Fibroblast of lung (primary cell): ENCODE measurements around the gene SLAMF1. TPM values are rescaled to one million over a fixed set of nuclear protein-coding genes. Genes with fewer than 3 reads are reported as not detected.

ENCODE experiments used
- DNase-seq, 2 donors: peaks; one replicate each; pipeline versions ENCODE4 v3.0.0 to v3.0.0-alpha.2; 2010; ENCODE audit warnings: low read depth in 2 of 2
- H2AFZ ChIP-seq: 2 replicates; pipeline ENCODE4 v1.5.1; 2012; ENCODE audit warnings: low read length, control low read depth, inconsistent platforms
- H3K27ac ChIP-seq: 2 replicates; pipeline ENCODE4 v1.5.1; 2011; ENCODE audit warnings: low read length, control low read depth; ENCODE audit not compliant: insufficient read depth
- H3K27me3 ChIP-seq: 2 replicates; pipeline ENCODE4 v1.5.1; 2011; ENCODE audit warnings: mild to moderate bottlenecking, low read length; ENCODE audit not compliant: control insufficient read depth, insufficient read depth
- H3K36me3 ChIP-seq: 2 replicates; pipeline ENCODE4 v1.5.1; 2011; ENCODE audit warnings: low read length; ENCODE audit not compliant: control insufficient read depth, insufficient read depth
- H3K4me1 ChIP-seq: 2 replicates; pipeline ENCODE4 v1.5.1; 2011; ENCODE audit warnings: low read length; ENCODE audit not compliant: control insufficient read depth, insufficient read depth; ENCODE audit errors: extremely low read depth
- H3K4me2 ChIP-seq: 2 replicates; pipeline ENCODE4 v1.5.1; 2011; ENCODE audit warnings: low read length, control low read depth; ENCODE audit not compliant: insufficient read depth; ENCODE audit errors: extremely low read depth
- H3K4me3 ChIP-seq, 4 experiments: fragments of 200-600 bp in 1 of 4; sonication (generic) in 1 of 4; replicated peaks in 1 of 4; 2 replicates each; pipeline ENCODE4 v1.5.1; 2011 to 2016; ENCODE audit warnings: low read length in 4 of 4, low read depth in 3 of 4, mild to moderate bottlenecking in 3 of 4, control low read depth in 2 of 4, inconsistent platforms in 1 of 4, mixed read lengths in 1 of 4; ENCODE audit not compliant: insufficient read depth in 1 of 4; ENCODE audit errors: control extremely low read depth in 1 of 4
- H3K79me2 ChIP-seq: 2 replicates; pipeline ENCODE4 v1.5.1; 2012; ENCODE audit warnings: mild to moderate bottlenecking, low read length, inconsistent platforms; ENCODE audit not compliant: control insufficient read depth, insufficient read depth
- H3K9ac ChIP-seq: 2 replicates; pipeline ENCODE4 v1.5.1; 2011; ENCODE audit warnings: mild to moderate bottlenecking, low read length, control low read depth; ENCODE audit not compliant: insufficient read depth
- H3K9me3 ChIP-seq: 2 replicates; pipeline ENCODE4 v1.5.1; 2012; ENCODE audit warnings: low read depth, low read length; ENCODE audit not compliant: control insufficient read depth, insufficient read depth
- H4K20me1 ChIP-seq: 2 replicates; pipeline ENCODE4 v1.5.1; 2011; ENCODE audit warnings: low read length; ENCODE audit not compliant: control insufficient read depth, insufficient read depth; ENCODE audit errors: extremely low read depth
- CTCF ChIP-seq, 2 donors: IDR thresholded peaks in 1 of 2; conservative IDR thresholded peaks in 1 of 2; 1 replicate in 1 of 2; 2 replicates in 1 of 2; pipeline ENCODE4 v1.5.1; 2011 to 2012; ENCODE audit warnings: low read length in 2 of 2, control low read depth in 1 of 2, inconsistent platforms in 1 of 2, low read depth in 1 of 2, mild to moderate bottlenecking in 1 of 2
- EZH2 ChIP-seq: IDR thresholded peaks from 2 replicates; pipeline ENCODE4 v1.5.1; 2012; ENCODE audit warnings: low read length, control low read depth, mild to moderate bottlenecking; ENCODE audit errors: missing control alignments
- polyA plus RNA-seq, 2 donors: library from polyadenylated mRNA; depleted of rRNA in 1 of 2; stranded (reverse) in 1 of 2; unstranded in 1 of 2; fragments of >200 nt; gene quantifications; 2 replicates each; pipeline ENCODE4 v1.2.1, GENCODE V29; 2011 to 2012; ENCODE audit warnings: missing spikeins in 1 of 2
- total RNA-seq: library from RNA; depleted of rRNA; stranded (reverse); fragments of >200 nt; gene quantifications from 2 replicates; pipeline ENCODE4 v1.2.1, GENCODE V29; 2014

The SLAMF1 gene
- total and polyA plus RNA-seq, 2 donors (not counting 1 experiment from before 2014, with no cell fraction given) = not detected

- H3K4me3 ChIP-seq = no peak overlapping the region
- no peaks in the 10 kb centered on the region for H3K36me3 ChIP-seq
- TF ChIP-seq EZH2 (no peak), CTCF (conservative IDR thresholded peaks at IDR 0.05 in 1 of 2, IDR thresholded peaks at IDR 0.05 in 1 of 2; ENCODE audit: low read depth in 1 of 2, low read length in 2 of 2) (no peak)
- no peak overlapping the region for H3K9ac ChIP-seq
- no peaks in the 10 kb centered on the region for H3K27me3 ChIP-seq
- H3K4me1 ChIP-seq = no peaks in the 10 kb centered on the region
- H3K27ac ChIP-seq = no peak overlapping the region
- no peak overlapping the region for H2AFZ ChIP-seq
- no peak overlapping the region for H3K4me2 ChIP-seq
- H3K79me2 ChIP-seq = no peaks in the 10 kb centered on the region
- H3K9me3 ChIP-seq = no peaks in the 10 kb centered on the region
- H4K20me1 ChIP-seq = no peaks in the 10 kb centered on the region
- no peak for DNase-seq
Measured at GRCh38 chr1:160659566-160659965, 12.7 kb upstream of the SLAMF1 start.

GRCh38 chr1:160658814-160659193 lies 12.0 kb upstream of the SLAMF1 start:
- H3K79me2 ChIP-seq = no peaks in the 10 kb centered on the region
- no peak overlapping the region for H3K4me3 ChIP-seq
- H3K36me3 ChIP-seq = no peaks in the 10 kb centered on the region
- H3K27me3 ChIP-seq = no peaks in the 10 kb centered on the region
- H3K27ac ChIP-seq = no peak overlapping the region
- H3K4me1 ChIP-seq = no peaks in the 10 kb centered on the region
- H3K4me2 ChIP-seq = no peak overlapping the region
- no peak for DNase-seq
- no peaks in the 10 kb centered on the region for H4K20me1 ChIP-seq
- TF ChIP-seq CTCF (conservative IDR thresholded peaks at IDR 0.05 in 1 of 2, IDR thresholded peaks at IDR 0.05 in 1 of 2; ENCODE audit: low read depth in 1 of 2, low read length in 2 of 2) (no peak), EZH2 (no peak)
- H3K9ac ChIP-seq = no peak overlapping the region
- H2AFZ ChIP-seq = no peak overlapping the region
- no peaks in the 10 kb centered on the region for H3K9me3 ChIP-seq

GRCh38 chr1:160658162-160658813 lies 11.4 kb upstream of the SLAMF1 start:
- Histone ChIP-seq H3K9ac (no peak overlapping the region), H3K27ac (no peak overlapping the region)

More at GRCh38 chr1:160658162-160658813, 11.4 kb upstream of the SLAMF1 start:
- no peak for TF ChIP-seq CTCF (conservative IDR thresholded peaks at IDR 0.05 in 1 of 2, IDR thresholded peaks at IDR 0.05 in 1 of 2; ENCODE audit: low read depth in 1 of 2, low read length in 2 of 2)
- no peaks in the 10 kb centered on the region for H4K20me1 ChIP-seq
- H3K9me3 ChIP-seq = no peaks in the 10 kb centered on the region
- H3K4me2 ChIP-seq = no peak overlapping the region
- no peaks in the 10 kb centered on the region for H3K4me1 ChIP-seq
- H3K79me2 ChIP-seq = no peaks in the 10 kb centered on the region
- H3K4me3 ChIP-seq = no peak overlapping the region
- H3K27me3 ChIP-seq = no peaks in the 10 kb centered on the region
- H3K36me3 ChIP-seq = no peaks in the 10 kb centered on the region
- H2AFZ ChIP-seq = no peak overlapping the region
- no peak for DNase-seq
